ENCODE data around the gene GALNT2.

Gene GALNT2

GRCh38 chr1:230226007-230226800 lies 159.2 kb downstream of the GALNT2 start:
- peaks cover 92% of the 10 kb centered on the region for H3K79me2 ChIP-seq (ENCODE audit: insufficient read depth, low read length)
- H3K36me3 ChIP-seq (ENCODE audit: insufficient read depth, low read length) = peaks cover 59% of the 10 kb centered on the region; the same call in 1 of the 2 replicates
- H3F3A ChIP-seq (ENCODE audit: low read depth) = no peaks in the 10 kb centered on the region
- H3K9me2 ChIP-seq (replicated peaks; ENCODE audit: low read depth, low read length) = no peaks in the 10 kb centered on the region
- peaks cover 50% of the 10 kb centered on the region for H3K4me1 ChIP-seq (ENCODE audit: insufficient read depth, low read length, poor library complexity, severe bottlenecking)
- H2AFZ ChIP-seq (ENCODE audit: low read length) = no peak overlapping the region
- no peak overlapping the region for H3K9ac ChIP-seq (ENCODE audit: low read depth, low read length, poor library complexity, severe bottlenecking)
- H3K4me2 ChIP-seq (ENCODE audit: low read depth, low read length, poor library complexity, severe bottlenecking) = no peak overlapping the region
- H3K4me3 ChIP-seq (ENCODE audit: low read length, poor library complexity, severe bottlenecking) = no peak overlapping the region
- no peaks in the 10 kb centered on the region for H3K9me3 ChIP-seq (ENCODE audit: insufficient read depth, low read depth, low read length)
- H4K20me1 ChIP-seq (ENCODE audit: insufficient read depth, low read length, poor library complexity, severe bottlenecking) = peaks cover 17% of the 10 kb centered on the region
- TF ChIP-seq EZH2phosphoT487 (IDR thresholded peaks at IDR 0.05; ENCODE audit: borderline replicate concordance) = no peak
- no peak for TF ChIP-seq CTCF (conservative IDR thresholded peaks at IDR 0.05; ENCODE audit: low read length)
- H3K27me3 ChIP-seq (ENCODE audit: insufficient read depth, low read length, poor library complexity, severe bottlenecking) = no peaks in the 10 kb centered on the region

GRCh38 chr1:230226814-230227213 lies 159.8 kb downstream of the GALNT2 start:
- H2AFZ ChIP-seq (ENCODE audit: low read length) = no peak overlapping the region
- H3K9me2 ChIP-seq (replicated peaks; ENCODE audit: low read depth, low read length) = no peaks in the 10 kb centered on the region
- TF ChIP-seq CTCF (conservative IDR thresholded peaks at IDR 0.05; ENCODE audit: low read length) = no peak
- no peak for TF ChIP-seq EZH2phosphoT487 (IDR thresholded peaks at IDR 0.05; ENCODE audit: borderline replicate concordance)
- H3K4me1 ChIP-seq (ENCODE audit: insufficient read depth, low read length, poor library complexity, severe bottlenecking) = peaks cover 50% of the 10 kb centered on the region
- no peaks in the 10 kb centered on the region for H3K9me3 ChIP-seq (ENCODE audit: insufficient read depth, low read depth, low read length)
- no peak overlapping the region for H3K4me2 ChIP-seq (ENCODE audit: low read depth, low read length, poor library complexity, severe bottlenecking)
- no peak overlapping the region for H3K9ac ChIP-seq (ENCODE audit: low read depth, low read length, poor library complexity, severe bottlenecking)
- peaks cover 17% of the 10 kb centered on the region for H4K20me1 ChIP-seq (ENCODE audit: insufficient read depth, low read length, poor library complexity, severe bottlenecking)
- H3K4me3 ChIP-seq (ENCODE audit: low read length, poor library complexity, severe bottlenecking) = no peak overlapping the region
- no peaks in the 10 kb centered on the region for H3K27me3 ChIP-seq (ENCODE audit: insufficient read depth, low read length, poor library complexity, severe bottlenecking)
- peaks cover 92% of the 10 kb centered on the region for H3K79me2 ChIP-seq (ENCODE audit: insufficient read depth, low read length)
- H3K36me3 ChIP-seq (ENCODE audit: insufficient read depth, low read length) = peaks cover 65% of the 10 kb centered on the region; the same call in 1 of the 2 replicates
- no peaks in the 10 kb centered on the region for H3F3A ChIP-seq (ENCODE audit: low read depth)

- Histone ChIP-seq H3K4me2 (ENCODE audit: low read depth, low read length, poor library complexity, severe bottlenecking) (no peak overlapping the region), H3K4me1 (ENCODE audit: insufficient read depth, low read length, poor library complexity, severe bottlenecking) (peaks cover 40% of the 10 kb centered on the region), H3K4me3 (ENCODE audit: low read length, poor library complexity, severe bottlenecking) (no peak overlapping the region), H3K9me2 (replicated peaks; ENCODE audit: low read depth, low read length) (no peaks in the 10 kb centered on the region), H3K27me3 (ENCODE audit: insufficient read depth, low read length, poor library complexity, severe bottlenecking) (no peaks in the 10 kb centered on the region), H4K20me1 (ENCODE audit: insufficient read depth, low read length, poor library complexity, severe bottlenecking) (peaks cover 14% of the 10 kb centered on the region), H3K79me2 (ENCODE audit: insufficient read depth, low read length) (peaks cover 92% of the 10 kb centered on the region), H3K9me3 (ENCODE audit: insufficient read depth, low read depth, low read length) (no peaks in the 10 kb centered on the region), H2AFZ (ENCODE audit: low read length) (no peak overlapping the region), H3F3A (ENCODE audit: low read depth) (no peaks in the 10 kb centered on the region), H3K36me3 (ENCODE audit: insufficient read depth, low read length) (peaks cover 77% of the 10 kb centered on the region; the same call in 1 of the 2 replicates), H3K9ac (ENCODE audit: low read depth, low read length, poor library complexity, severe bottlenecking) (no peak overlapping the region)
- TF ChIP-seq CTCF (conservative IDR thresholded peaks at IDR 0.05; ENCODE audit: low read length) = no peak
- TF ChIP-seq EZH2phosphoT487 (IDR thresholded peaks at IDR 0.05; ENCODE audit: borderline replicate concordance) = no peak
Observed at GRCh38 chr1:230228236-230228897, 161.3 kb downstream of the GALNT2 start.
